H9 (cell line): ENCODE results near the gene MCRIP1. TPM values are rescaled to one million over a fixed set of nuclear protein-coding genes. Genes with fewer than 3 reads are reported as not detected.

Experiments
- DNase-seq: peaks from one replicate; pipeline ENCODE4 v3.0.0-alpha.2; 2017
- H2AFZ ChIP-seq: one replicate; pipeline ENCODE4 v1.6.1; 2013; ENCODE audit warnings: mild to moderate bottlenecking, low read length, control low read depth, moderate library complexity
- H2AK5ac ChIP-seq: 2 replicates; pipeline ENCODE4 v1.6.1; 2013; ENCODE audit warnings: low read length, control low read depth, mixed read lengths; ENCODE audit not compliant: insufficient read length
- H2BK120ac ChIP-seq: one replicate; pipeline ENCODE4 v1.6.1; 2013; ENCODE audit warnings: low read depth, mild to moderate bottlenecking, low read length, control low read depth, inconsistent platforms; ENCODE audit not compliant: poor library complexity, severe bottlenecking
- H2BK12ac ChIP-seq: 2 replicates; pipeline ENCODE4 v1.6.1; 2013; ENCODE audit warnings: low read length, control low read depth, mixed read lengths, low read depth; ENCODE audit not compliant: insufficient read length
- H2BK15ac ChIP-seq: 2 replicates; pipeline ENCODE4 v1.6.1; 2013; ENCODE audit warnings: low read depth, low read length, control low read depth
- H2BK20ac ChIP-seq: one replicate; pipeline ENCODE4 v1.6.1; 2013; ENCODE audit warnings: low read depth, mild to moderate bottlenecking, low read length, control low read depth, inconsistent platforms; ENCODE audit not compliant: poor library complexity, severe bottlenecking
- H2BK5ac ChIP-seq: 2 replicates; pipeline ENCODE4 v1.6.1; 2013; ENCODE audit warnings: low read length, control low read depth, mixed read lengths; ENCODE audit not compliant: insufficient read length
- H3K14ac ChIP-seq: 2 replicates; pipeline ENCODE4 v1.6.1; 2013; ENCODE audit warnings: low read length, control low read depth; ENCODE audit not compliant: insufficient read depth
- H3K18ac ChIP-seq: 2 replicates; pipeline ENCODE4 v1.6.1; 2013; ENCODE audit warnings: low read depth, mild to moderate bottlenecking, mixed read lengths, low read length, control low read depth; ENCODE audit not compliant: insufficient read length
- H3K23ac ChIP-seq: 2 replicates; pipeline ENCODE4 v1.6.1; 2013; ENCODE audit warnings: low read length, control low read depth, mixed read lengths, low read depth; ENCODE audit not compliant: insufficient read length
- H3K23me2 ChIP-seq: 2 replicates; pipeline ENCODE4 v1.6.1; 2013; ENCODE audit warnings: low read depth, mild to moderate bottlenecking, mixed read lengths, low read length, control low read depth; ENCODE audit not compliant: insufficient read length, poor library complexity, severe bottlenecking
- H3K27ac ChIP-seq: 2 replicates; pipeline ENCODE4 v1.5.1; 2013; ENCODE audit warnings: low read length, control low read depth, mixed read lengths, low read depth; ENCODE audit not compliant: insufficient read length
- H3K27me3 ChIP-seq: 2 replicates; pipeline ENCODE4 v1.6.1; 2013; ENCODE audit warnings: low read length, control low read depth, inconsistent platforms; ENCODE audit not compliant: insufficient read depth
- H3K4ac ChIP-seq: 2 replicates; pipeline ENCODE4 v1.6.1; 2013; ENCODE audit warnings: low read depth, mild to moderate bottlenecking, control low read depth, inconsistent platforms, low read length, moderate library complexity
- H3K4me1 ChIP-seq: 2 replicates; pipeline ENCODE4 v1.6.1; 2013; ENCODE audit warnings: low read length, control low read depth, inconsistent platforms; ENCODE audit not compliant: insufficient read depth
- H3K4me2 ChIP-seq: 2 replicates; pipeline ENCODE4 v1.6.1; 2013; ENCODE audit warnings: low read length, control low read depth, mixed read lengths; ENCODE audit not compliant: insufficient read length, insufficient read depth
- H3K56ac ChIP-seq: 2 replicates; pipeline ENCODE4 v1.6.1; 2013; ENCODE audit warnings: low read depth, mild to moderate bottlenecking, mixed read lengths, low read length, control low read depth; ENCODE audit not compliant: insufficient read length
- H3K79me1 ChIP-seq: 2 replicates; pipeline ENCODE4 v1.6.1; 2013; ENCODE audit warnings: low read depth, mild to moderate bottlenecking, moderate library complexity, low read length, control low read depth, inconsistent platforms; ENCODE audit not compliant: insufficient read depth, poor library complexity, severe bottlenecking
- H3K79me2 ChIP-seq: 2 replicates; pipeline ENCODE4 v1.6.1; 2013; ENCODE audit warnings: low read length, control low read depth, inconsistent platforms; ENCODE audit not compliant: insufficient read depth
- H3K9ac ChIP-seq: 2 replicates; pipeline ENCODE4 v1.6.1; 2013; ENCODE audit warnings: low read length, control low read depth, mixed read lengths; ENCODE audit not compliant: insufficient read length; ENCODE audit errors: extremely low read depth
- H3K9me3 ChIP-seq: one replicate; pipeline ENCODE4 v1.6.1; 2013; ENCODE audit warnings: low read depth, low read length, inconsistent platforms; ENCODE audit not compliant: control insufficient read depth
- H3T11ph ChIP-seq: one replicate; pipeline ENCODE4 v1.6.1; 2013; ENCODE audit warnings: mild to moderate bottlenecking, low read length, control low read depth, inconsistent platforms
- H4K20me1 ChIP-seq: one replicate; pipeline ENCODE4 v1.6.1; 2013; ENCODE audit not compliant: control insufficient read depth, insufficient read length, insufficient read depth
- H4K5ac ChIP-seq: 2 replicates; pipeline ENCODE4 v1.6.1; 2013; ENCODE audit warnings: low read depth, mild to moderate bottlenecking, mixed read lengths, low read length, control low read depth; ENCODE audit not compliant: insufficient read length
- H4K8ac ChIP-seq: replicated peaks from 2 replicates; pipeline ENCODE4 v1.6.1; 2013; ENCODE audit warnings: low read length, control low read depth, mixed read lengths, low read depth; ENCODE audit not compliant: insufficient read length
- H4K91ac ChIP-seq: 2 replicates; pipeline ENCODE4 v1.6.1; 2013; ENCODE audit warnings: low read depth, mild to moderate bottlenecking, moderate library complexity, mixed read lengths, low read length, control low read depth; ENCODE audit not compliant: insufficient read length
- H3K27ac Mint-ChIP-seq, 3 experiments: 2 replicates in 2 of 3; 3 replicates in 1 of 3; pipeline ENCODE4 v1.8.0; 2020 to 2021; ENCODE audit warnings: mixed read lengths in 3 of 3, mild to moderate bottlenecking in 1 of 3, moderate library complexity in 1 of 3
- H3K27me3 Mint-ChIP-seq: 2 replicates; pipeline ENCODE4 v1.8.0; 2021; ENCODE audit warnings: low read depth, mild to moderate bottlenecking, moderate library complexity, mixed read lengths
- H3K36me3 Mint-ChIP-seq, 3 experiments: 2 replicates in 2 of 3; 3 replicates in 1 of 3; pipeline ENCODE4 v1.8.0; 2020 to 2021; ENCODE audit warnings: low read depth in 3 of 3, mixed read lengths in 3 of 3; ENCODE audit not compliant: insufficient read depth in 1 of 3
- H3K4me1 Mint-ChIP-seq, 2 experiments: 2 replicates each; pipeline ENCODE4 v1.8.0; 2020; ENCODE audit warnings: mixed read lengths in 2 of 2
- H3K4me3 Mint-ChIP-seq, 2 experiments: 2 replicates in 1 of 2; 3 replicates in 1 of 2; pipeline ENCODE4 v1.8.0; 2020 to 2021; ENCODE audit warnings: mild to moderate bottlenecking in 2 of 2, mixed read lengths in 2 of 2, moderate library complexity in 1 of 2
- H3K9me3 Mint-ChIP-seq, 2 experiments: 2 replicates in 1 of 2; 3 replicates in 1 of 2; pipeline ENCODE4 v1.8.0; 2020; ENCODE audit warnings: mild to moderate bottlenecking in 2 of 2, mixed read lengths in 2 of 2, moderate library complexity in 1 of 2
- CTCF ChIP-seq: fragments of 200-600 bp; sonication (generic); conservative IDR thresholded peaks from 3 replicates; pipeline ENCODE4 v1.8.0; 2021; ENCODE audit warnings: antibody characterized with exemption, mild to moderate bottlenecking
- whole genome bisulfite sequencing: extraction: QIAGEN DNeasy Blood & Tissue Kit; methylation state at CpG from one replicate; pipeline ENCODE4 v1.1.7; 2013; ENCODE audit warnings: missing lambda C conversion rate, low lambda C conversion rate, mixed read lengths; ENCODE audit not compliant: insufficient read length; ENCODE audit errors: extremely low coverage; 5-methylcytosine and 5-hydroxymethylcytosine counted together
- total RNA-seq: library from RNA; stranded (reverse); gene quantifications from 2 replicates; pipeline ENCODE4 v1.2.1, GENCODE V29; 2021

Gene MCRIP1
- total RNA-seq, 1 experiment from 2014 or later: 118 TPM

DNA sequence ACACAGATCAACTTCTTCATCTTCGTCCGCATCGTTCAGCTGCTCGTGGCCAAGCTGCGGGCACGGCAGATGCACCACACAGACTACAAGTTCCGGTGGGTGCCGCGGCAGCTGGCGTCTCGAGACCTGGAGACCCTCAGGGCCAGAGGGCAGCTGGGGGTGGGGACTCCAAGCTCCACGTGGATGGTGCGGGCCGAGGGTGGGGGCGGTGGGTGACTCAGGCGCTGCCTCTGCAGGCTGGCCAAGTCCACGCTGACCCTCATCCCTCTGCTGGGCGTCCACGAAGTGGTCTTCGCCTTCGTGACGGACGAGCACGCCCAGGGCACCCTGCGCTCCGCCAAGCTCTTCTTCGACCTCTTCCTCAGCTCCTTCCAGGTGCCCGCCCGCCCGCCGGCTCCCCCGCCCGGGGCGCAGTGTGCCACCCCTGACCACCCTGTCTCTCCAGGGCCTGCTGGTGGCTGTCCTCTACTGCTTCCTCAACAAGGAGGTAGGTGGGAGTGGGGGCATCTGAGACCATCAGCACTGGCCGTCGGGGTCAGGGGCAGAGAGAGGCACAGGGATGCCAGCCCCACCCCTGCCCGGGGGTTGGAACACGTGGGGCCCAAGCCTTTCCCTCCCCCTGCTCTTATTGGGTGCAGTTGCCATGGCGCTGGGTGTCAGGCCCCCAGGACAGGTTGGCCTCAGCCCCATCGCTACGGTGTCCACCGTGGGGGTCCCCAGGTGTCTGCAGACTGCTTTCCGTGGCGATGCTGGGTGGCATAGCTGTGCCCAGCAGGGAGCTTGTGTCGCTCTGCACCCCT is 20.3 kb downstream of the MCRIP1 start:
- no peak overlapping the region for H2BK15ac ChIP-seq
- H2BK20ac ChIP-seq: no peak overlapping the region
- H3K27me3 Mint-ChIP-seq: peaks cover 30% of the 10 kb centered on the region
- H4K91ac ChIP-seq: no peak overlapping the region
- H3K4ac ChIP-seq: no peak overlapping the region
- no peak overlapping the region for H3K27ac Mint-ChIP-seq
- no peak overlapping the region for H3K4me3 Mint-ChIP-seq
- WGBS: no CpG with 5 or more reads among the region's 45 CpGs
- no peak overlapping the region for H4K8ac ChIP-seq
- H3K14ac ChIP-seq: no peak overlapping the region; the same call in 1 of the 2 replicates
- H3K9me3 ChIP-seq: no peaks in the 10 kb centered on the region
- no peak overlapping the region for H3T11ph ChIP-seq
- H3K79me2 ChIP-seq: no peaks in the 10 kb centered on the region
- no peak for TF ChIP-seq CTCF
- no peaks in the 10 kb centered on the region for H4K20me1 ChIP-seq
- H3K27me3 ChIP-seq: no peaks in the 10 kb centered on the region; the same call in 1 of the 2 replicates
- H3K18ac ChIP-seq: no peak overlapping the region
- H3K23me2 ChIP-seq: no peaks in the 10 kb centered on the region
- H2BK12ac ChIP-seq: no peak overlapping the region
- no peak overlapping the region for H2BK120ac ChIP-seq
- no peak overlapping the region for H3K27ac ChIP-seq
- no peaks in the 10 kb centered on the region; a peak in 2 of 5 replicates for H3K9me3 Mint-ChIP-seq
- no peak overlapping the region for H2AK5ac ChIP-seq
- peaks cover 0 to 3% of the 10 kb centered on the region in 2 experiments; a peak in 1 of 4 replicates for H3K4me1 Mint-ChIP-seq
- no peak overlapping the region for H3K56ac ChIP-seq
- no peak overlapping the region for H2AFZ ChIP-seq
- no peak overlapping the region for H3K9ac ChIP-seq
- H3K4me2 ChIP-seq: no peak overlapping the region
- no peak overlapping the region for H4K5ac ChIP-seq
- H3K36me3 Mint-ChIP-seq: no peaks in the 10 kb centered on the region
- no peak for DNase-seq
- H3K79me1 ChIP-seq: no peaks in the 10 kb centered on the region
- no peak overlapping the region for H2BK5ac ChIP-seq
- no peak overlapping the region for H3K23ac ChIP-seq
- H3K4me1 ChIP-seq: no peaks in the 10 kb centered on the region
